PC-9 (cell line): ENCODE measurements around the gene ZNF341. TPM values are rescaled to one million over a fixed set of nuclear protein-coding genes. Genes with fewer than 3 reads are reported as not detected.

Experiments
- BruUV-seq: library from RNA; stranded (reverse); fragments of 400-500 nt; replicated peaks from 2 replicates; lab custom pipeline; 2021; lab: Mats Ljungman, UMichigan
- CTCF ChIA-PET: fragments of 300-600 bp; sonication (Branson Sonifier 250); formaldehyde crosslinking; loops from one replicate; lab custom pipeline; 2022; ENCODE audit warnings: antibody characterized with exemption; lab: Charles Lee
- POLR2A ChIA-PET: fragments of 300-600 bp; sonication (Branson Sonifier 250); formaldehyde crosslinking; loops from one replicate; lab custom pipeline; 2022; ENCODE audit warnings: antibody characterized with exemption; ENCODE audit not compliant: unreplicated experiment; lab: Charles Lee
- DNase-seq, 2 experiments: peaks; one replicate each; pipeline versions ENCODE4 v3.0.0 to v3.0.0-alpha.2; 2015 to 2022; ENCODE audit warnings: mixed read lengths in 1 of 2
- H2AFZ ChIP-seq: fragments of 200-600 bp; sonication (generic); 2 replicates; pipeline ENCODE4 v1.8.1; 2017; ENCODE audit warnings: antibody characterized with exemption
- H3F3A ChIP-seq: fragments of 200-600 bp; sonication (generic); 2 replicates; pipeline ENCODE4 v1.8.1; 2017; ENCODE audit warnings: antibody characterized with exemption, mild to moderate bottlenecking, low read depth; ENCODE audit not compliant: insufficient read depth
- H3K27ac ChIP-seq: fragments of 200-600 bp; sonication (generic); 2 replicates; pipeline ENCODE4 v1.6.1; 2016; ENCODE audit warnings: mixed run types
- H3K27me3 ChIP-seq: fragments of 200-600 bp; sonication (generic); 2 replicates; pipeline ENCODE4 v1.6.1; 2016; ENCODE audit warnings: low read depth, mixed run types; ENCODE audit not compliant: insufficient read depth
- H3K36me3 ChIP-seq: fragments of 200-600 bp; sonication (generic); 2 replicates; pipeline ENCODE4 v1.6.1; 2016; ENCODE audit warnings: low read depth, mixed run types
- H3K4me1 ChIP-seq: fragments of 200-600 bp; sonication (generic); replicated peaks from 2 replicates; pipeline ENCODE4 v1.6.1; 2016; ENCODE audit warnings: mixed run types; ENCODE audit not compliant: insufficient read depth
- H3K4me2 ChIP-seq: fragments of 200-600 bp; sonication (generic); 2 replicates; pipeline ENCODE4 v1.6.1; 2017; ENCODE audit warnings: mixed run types
- H3K4me3 ChIP-seq: fragments of 200-600 bp; sonication (generic); 2 replicates; pipeline ENCODE4 v1.6.1; 2016; ENCODE audit warnings: mixed run types
- H3K79me2 ChIP-seq: fragments of 200-600 bp; sonication (generic); 2 replicates; pipeline ENCODE4 v1.6.1; 2017; ENCODE audit warnings: low read depth, mixed run types
- H3K9me2 ChIP-seq: fragments of 200-600 bp; sonication (generic); 2 replicates; pipeline ENCODE4 v1.8.1; 2017; ENCODE audit warnings: mild to moderate bottlenecking; ENCODE audit not compliant: insufficient read depth
- H3K9me3 ChIP-seq: fragments of 200-600 bp; sonication (generic); 2 replicates; pipeline ENCODE4 v1.8.1; 2016; ENCODE audit warnings: low read depth; ENCODE audit not compliant: insufficient read depth
- H4K20me1 ChIP-seq: fragments of 200-600 bp; sonication (generic); 2 replicates; pipeline ENCODE4 v1.8.1; 2017; ENCODE audit not compliant: insufficient read depth
- CTCF ChIP-seq: fragments of 200-600 bp; sonication (generic); conservative IDR thresholded peaks from 2 replicates; pipeline ENCODE4 v1.6.1; 2017; ENCODE audit warnings: mixed run types, antibody characterized with exemption, mild to moderate bottlenecking, moderate library complexity
- EZH2 ChIP-seq: fragments of 200-600 bp; sonication (generic); IDR thresholded peaks from 2 replicates; pipeline ENCODE4 v1.8.0; 2017; ENCODE audit warnings: antibody characterized with exemption, low read depth
- intact Hi-C: fragments of 100-400 bp; cut with micrococcal nuclease; formaldehyde crosslinking; loops from one replicate; pipeline ENCODE4 v1.10.0; 2022; ENCODE audit not compliant: unreplicated experiment
- total RNA-seq: library from RNA; stranded (reverse); gene quantifications from 2 replicates; pipeline ENCODE4 v1.2.3, GENCODE V29; 2021

The ZNF341 gene
- total RNA-seq, 1 experiment from 2014 or later = 5.6 TPM

- no peak for DNase-seq
- Histone ChIP-seq H3K27ac (peak overlapping the region; percentile 0; the same call in 1 of the 2 replicates), H4K20me1 (peaks cover 94% of the 10 kb centered on the region), H3K79me2 (peaks cover 100% of the 10 kb centered on the region), H3K27me3 (no peaks in the 10 kb centered on the region), H3K4me3 (no peak overlapping the region), H3K4me1 (peaks cover 17% of the 10 kb centered on the region), H3K36me3 (peaks cover 14% of the 10 kb centered on the region), H3K9me3 (no peaks in the 10 kb centered on the region), H2AFZ (no peak overlapping the region), H3K9me2 (no peaks in the 10 kb centered on the region), H3F3A (peaks cover 29% of the 10 kb centered on the region), H3K4me2 (no peak overlapping the region)
- no TSS peak for BruUV-seq
- intact Hi-C loops = no loop called here
- POLR2A ChIA-PET = interaction anchor here (0.5 kb wide), 1 partner anchor 84 kb away, joined by 4 read pairs; no protein-coding TSS in a partner anchor
- CTCF ChIA-PET = no interaction called here
- TF ChIP-seq EZH2 = no peak
- TF ChIP-seq CTCF = no peak
These were observed 97.8 kb downstream of the ZNF341 start for GRCh38 chr20:33829636-33830035.

GRCh38 chr20:33830371-33830770 is 98.6 kb downstream of the ZNF341 start:
- Histone ChIP-seq H2AFZ (no peak overlapping the region), H3K4me1 (peaks cover 13% of the 10 kb centered on the region), H3K4me2 (no peak overlapping the region), H3K4me3 (no peak overlapping the region), H3F3A (peaks cover 26% of the 10 kb centered on the region), H3K27ac (peak overlapping the region; percentile 0; the same call in 1 of the 2 replicates), H3K79me2 (peaks cover 100% of the 10 kb centered on the region), H4K20me1 (peaks cover 94% of the 10 kb centered on the region), H3K9me3 (no peaks in the 10 kb centered on the region), H3K9me2 (no peaks in the 10 kb centered on the region), H3K36me3 (peaks cover 13% of the 10 kb centered on the region), H3K27me3 (no peaks in the 10 kb centered on the region)
- no peak for TF ChIP-seq EZH2
- no peak for TF ChIP-seq CTCF
- intact Hi-C loops = no loop called here
- ChIA-PET CTCF (no interaction called here), POLR2A (interaction anchor here (0.5 kb wide), 1 partner anchor 305 kb away, joined by 3 read pairs; no protein-coding TSS in a partner anchor)
- DNase-seq = no peak
- no TSS peak for BruUV-seq

- TF ChIP-seq EZH2 (no peak), CTCF (no peak)
- BruUV-seq = no TSS peak
- CTCF ChIA-PET = no interaction called here
These were observed 100.5 kb downstream of the ZNF341 start for GRCh38 chr20:33832103-33832804.

More at GRCh38 chr20:33832103-33832804, 100.5 kb downstream of the ZNF341 start:
- Histone ChIP-seq H3K9me3 (no peaks in the 10 kb centered on the region), H2AFZ (no peak overlapping the region), H3K4me1 (0 out of 2 replicates have a peak, but pooled peaks cover 3% of the 10 kb centered on the region), H3K27me3 (no peaks in the 10 kb centered on the region), H4K20me1 (peaks cover 93% of the 10 kb centered on the region), H3F3A (peaks cover 26% of the 10 kb centered on the region), H3K4me2 (no peak overlapping the region), H3K27ac (no peak overlapping the region), H3K9me2 (no peaks in the 10 kb centered on the region), H3K36me3 (peaks cover 7% of the 10 kb centered on the region; the same call in 1 of the 2 replicates), H3K4me3 (no peak overlapping the region), H3K79me2 (peaks cover 100% of the 10 kb centered on the region)
- POLR2A ChIA-PET = no interaction called here
- intact Hi-C loops = no loop called here
- no peak for DNase-seq
